CD4-positive, alpha-beta T cell treated with Interleukin-4 for 4 hours (primary cell): ENCODE measurements around the gene MMP13.
"Not testable (repeated sequence)": the region's sequence is repeated elsewhere in the genome, so short reads cannot be mapped to it uniquely, and the experiment has no call there.

ENCODE experiments used
- DNase-seq: peaks from one replicate; pipeline ENCODE4 v3.0.0-alpha.2; 2020

The MMP13 gene

GRCh38 chr11:102955624-102956023 is at the start of gene MMP13:
MMP13 (minus strand) TSS chr11:102955732; CDS start chr11:102955705, 27 bp downstream.
- DNase-seq = no peak

GRCh38 chr11:103004234-103004633 is 48.7 kb upstream of the MMP13 start:
- not testable (repeated sequence) for DNase-seq

GRCh38 chr11:102994105-102994504 is 38.6 kb upstream of the MMP13 start:
- DNase-seq = no peak

- DNase-seq = no peak
Observed at GRCh38 chr11:102991776-102992175, 36.2 kb upstream of the MMP13 start.

- DNase-seq = no peak
Observed at GRCh38 chr11:102990145-102990544, 34.6 kb upstream of the MMP13 start.

GRCh38 chr11:102989379-102990047 is 34.0 kb upstream of the MMP13 start:
- no peak for DNase-seq

GRCh38 chr11:102986815-102987214 is 31.3 kb upstream of the MMP13 start:
- DNase-seq = no peak

GRCh38 chr11:102985850-102986249 is 30.3 kb upstream of the MMP13 start:
- no peak for DNase-seq

- no peak for DNase-seq
Observed at GRCh38 chr11:102983486-102983885, 28.0 kb upstream of the MMP13 start.

GRCh38 chr11:102981324-102981910 is 25.9 kb upstream of the MMP13 start:
- DNase-seq = no peak

GRCh38 chr11:102974552-102975280 is 19.2 kb upstream of the MMP13 start:
- DNase-seq = no peak

GRCh38 chr11:102973698-102974097 is 18.2 kb upstream of the MMP13 start:
- not testable (repeated sequence) for DNase-seq

- no peak for DNase-seq
Observed at GRCh38 chr11:102972853-102973252, 17.3 kb upstream of the MMP13 start.

- DNase-seq = no peak
Observed at GRCh38 chr11:102971766-102972165, 16.2 kb upstream of the MMP13 start.

- no peak for DNase-seq
Observed at GRCh38 chr11:102967497-102967896, 12.0 kb upstream of the MMP13 start.

- DNase-seq = no peak
Observed at GRCh38 chr11:102966011-102966410, 10.5 kb upstream of the MMP13 start.

- DNase-seq = no peak
Observed at GRCh38 chr11:102964867-102965266, 9.3 kb upstream of the MMP13 start.

GRCh38 chr11:102957953-102958352 is 2.4 kb upstream of the MMP13 start:
- no peak for DNase-seq

GRCh38 chr11:102950622-102951081 is 4.9 kb downstream of the MMP13 start:
- no peak for DNase-seq

- DNase-seq = no peak
Observed at GRCh38 chr11:102946237-102946636, 9.3 kb downstream of the MMP13 start.

GRCh38 chr11:102940714-102941588 is 14.6 kb downstream of the MMP13 start:
- peak; percentile 64 for DNase-seq

- DNase-seq = no peak
Observed at GRCh38 chr11:102936864-102937509, 18.5 kb downstream of the MMP13 start.
